NT2/D1 (cell line): ENCODE data around the gene TP53I3.

Experiments used
- YY1 ChIP-seq: IDR thresholded peaks from 2 replicates; pipeline ENCODE4 v1.6.1; 2011; ENCODE audit not compliant: insufficient read length, insufficient read depth
- ZNF274 ChIP-seq: IDR thresholded peaks from 2 replicates; pipeline ENCODE4 v1.6.1; 2011; ENCODE audit warnings: mild to moderate bottlenecking, low read depth, low read length

DNA sequence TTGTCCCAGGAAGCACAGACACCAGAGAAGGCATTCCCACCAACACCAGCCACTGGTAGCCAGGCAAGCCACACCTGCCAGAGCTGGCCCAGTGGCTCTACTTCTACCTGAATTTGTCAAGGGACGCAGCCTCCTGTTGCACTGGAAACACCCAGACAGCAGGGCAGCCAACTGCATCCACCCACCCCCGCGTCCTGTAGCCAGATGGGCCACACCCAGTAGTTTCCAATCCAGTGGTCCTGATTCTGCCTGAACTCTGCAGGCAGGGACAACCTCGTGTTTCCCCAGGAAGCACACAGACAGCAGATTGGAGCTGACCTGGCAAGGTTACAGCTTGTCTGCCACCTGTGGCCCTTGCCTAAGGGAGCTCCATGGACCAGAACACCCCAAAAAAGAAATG lies 20.3 kb upstream of the TP53I3 start:
- TF ChIP-seq ZNF274, result no peak
- TF ChIP-seq YY1, result no peak
